H4 (cell line): ENCODE results near the gene HEG1. TPM values are rescaled to one million over a fixed set of nuclear protein-coding genes. Genes with fewer than 3 reads are reported as not detected.

ENCODE experiments used
- DNase-seq: peaks from one replicate; pipeline ENCODE4 v3.0.0-alpha.2; 2015; ENCODE audit warnings: low spot score
- total RNA-seq: library from RNA; depleted of rRNA; stranded (reverse); fragments of >200 nt; shearing (Covaris generic); gene quantifications from 2 replicates; pipeline ENCODE4 v1.2.3, GENCODE V29; 2014

Gene HEG1
- total RNA-seq, 1 experiment from 2014 or later = 57.7 TPM

GRCh38 chr3:125013095-125013494 is 42.7 kb downstream of the HEG1 start:
- no peak for DNase-seq

DNA sequence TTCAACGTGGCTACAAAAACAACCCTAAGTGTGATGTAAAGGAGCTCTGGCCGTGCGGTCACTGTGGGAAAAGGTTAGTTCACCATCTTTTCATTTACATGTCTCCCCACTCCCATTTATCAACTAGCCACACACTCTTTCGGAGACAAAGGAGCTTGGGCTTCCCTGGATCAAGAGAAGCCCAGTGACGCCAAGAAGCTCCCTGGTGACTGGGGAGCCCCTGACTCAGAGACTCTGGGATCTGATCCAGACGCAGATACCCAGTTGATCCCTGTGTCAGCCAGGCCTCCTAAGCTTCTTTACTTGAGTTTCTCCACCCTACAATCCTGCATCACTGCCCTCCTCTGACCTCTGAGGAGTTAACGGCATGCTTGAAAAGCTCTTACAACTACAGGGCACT is 43.9 kb downstream of the HEG1 start:
- DNase-seq = no peak

- DNase-seq = no peak
These were observed 45.4 kb downstream of the HEG1 start for GRCh38 chr3:125010393-125010792.

DNA sequence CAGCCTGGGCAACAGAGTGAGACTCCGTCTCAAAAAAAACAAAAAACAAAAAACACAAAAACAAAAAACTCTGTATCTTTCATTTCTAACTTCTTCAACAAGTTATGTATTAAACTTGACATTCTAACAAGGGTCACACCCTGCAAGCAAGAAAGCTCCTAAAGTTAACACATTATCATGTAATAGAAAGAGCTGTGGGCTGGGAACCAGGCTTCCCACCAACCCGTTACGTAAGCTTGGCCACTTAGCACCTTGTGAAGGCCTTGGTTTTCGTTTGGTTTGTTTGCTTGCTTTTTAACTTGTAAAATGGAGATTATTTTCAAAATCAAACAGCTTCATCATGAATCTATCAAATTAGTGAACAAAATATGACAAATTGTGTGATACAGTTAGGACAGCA is 47.0 kb downstream of the HEG1 start:
- DNase-seq = no peak

DNA sequence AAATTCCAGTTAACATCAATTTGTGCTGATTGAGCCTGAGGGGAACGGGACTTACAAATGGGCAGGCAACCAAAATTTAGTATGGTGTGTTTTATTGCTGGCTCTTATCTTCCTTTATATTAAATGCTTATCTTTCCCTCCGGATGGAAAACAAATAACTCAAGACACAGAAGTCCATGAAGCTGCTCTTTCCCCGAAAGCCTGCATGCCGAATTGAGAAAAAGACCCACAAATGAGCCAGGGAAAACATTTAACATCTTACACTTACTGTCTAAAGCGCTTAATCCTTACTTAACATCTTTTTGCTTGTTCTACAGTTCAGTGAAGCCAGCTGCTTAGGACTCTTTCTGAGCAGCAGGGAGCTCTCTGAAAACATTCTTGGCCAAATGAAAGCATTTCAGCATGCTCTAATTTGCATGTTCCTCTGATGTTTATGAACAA is 49.5 kb downstream of the HEG1 start:
- no peak for DNase-seq

DNA sequence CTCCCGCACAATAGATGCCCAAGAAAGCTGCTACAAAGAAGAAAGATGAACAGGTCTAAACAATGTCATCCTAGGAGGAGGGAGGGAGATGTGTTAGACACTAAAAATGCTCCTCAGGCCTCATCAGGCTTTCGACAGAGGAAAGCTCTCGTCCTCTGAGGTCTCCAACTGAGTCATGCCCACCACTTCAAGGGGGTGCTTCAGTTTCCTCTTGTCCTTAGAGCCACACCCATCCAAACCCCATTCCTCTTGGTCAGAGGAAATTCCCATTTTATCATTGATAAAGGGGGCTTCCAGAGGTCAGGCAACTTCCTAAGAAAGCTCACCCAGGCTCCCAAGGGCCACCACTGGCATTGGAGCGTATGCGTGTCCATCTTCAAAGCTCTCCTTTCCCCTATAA is 50.1 kb downstream of the HEG1 start:
- no peak for DNase-seq

DNA sequence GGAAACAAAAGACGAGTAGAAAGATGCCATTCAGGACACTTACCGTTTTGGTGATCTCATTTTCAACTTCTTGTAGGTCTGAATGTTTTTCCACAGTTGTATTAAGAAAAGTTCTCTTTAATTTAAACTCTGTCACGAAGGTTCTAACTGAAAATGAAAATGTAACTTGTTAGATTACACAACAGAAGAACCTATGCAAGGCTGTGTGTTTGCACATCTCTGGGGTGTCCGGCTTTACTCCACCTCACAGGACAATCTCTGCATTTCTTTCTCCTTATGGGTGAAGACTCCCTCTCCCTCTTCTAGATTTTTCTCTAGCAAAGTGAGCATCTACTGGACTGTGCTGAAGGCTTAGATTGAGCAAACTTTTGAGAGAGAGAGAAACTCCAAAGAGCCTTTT is 50.6 kb downstream of the HEG1 start:
- DNase-seq = no peak

DNA sequence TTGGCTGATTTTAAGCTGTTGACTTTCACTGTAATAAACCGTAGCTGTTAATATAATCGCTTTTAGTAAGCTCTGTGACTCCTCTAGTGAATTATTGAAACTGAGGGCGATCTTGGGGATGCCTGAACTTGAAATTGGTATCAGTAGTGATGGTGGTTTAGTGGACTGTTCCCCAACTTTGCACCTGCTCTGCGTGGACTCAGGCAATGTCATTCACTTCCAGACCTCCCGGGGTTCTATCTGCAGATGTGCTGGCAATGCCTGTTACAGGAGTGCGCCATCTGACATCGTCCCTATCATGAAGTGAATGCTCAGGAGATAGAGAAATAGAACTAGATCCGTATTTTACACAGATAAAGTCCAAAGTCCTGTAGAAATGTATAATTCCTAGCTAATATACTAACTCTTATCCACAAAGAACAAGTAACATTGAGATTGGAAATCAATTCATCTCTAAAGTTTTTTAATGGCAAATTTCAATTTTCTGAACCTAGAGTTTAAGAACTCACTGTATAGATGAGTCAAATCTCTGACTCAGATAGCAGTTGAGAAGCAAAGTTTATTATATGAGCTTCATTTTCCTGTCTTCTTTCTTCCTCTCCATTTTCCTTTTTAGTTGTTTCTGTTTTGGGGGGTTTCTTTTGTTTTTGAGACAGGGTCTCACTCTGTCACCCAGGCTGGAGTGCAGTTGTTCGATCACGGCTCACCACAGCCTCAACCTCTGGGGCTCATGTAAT is 51.8 kb downstream of the HEG1 start:
- no peak for DNase-seq

- DNase-seq = no peak
These were observed 52.4 kb downstream of the HEG1 start for GRCh38 chr3:125003369-125003853.

DNA sequence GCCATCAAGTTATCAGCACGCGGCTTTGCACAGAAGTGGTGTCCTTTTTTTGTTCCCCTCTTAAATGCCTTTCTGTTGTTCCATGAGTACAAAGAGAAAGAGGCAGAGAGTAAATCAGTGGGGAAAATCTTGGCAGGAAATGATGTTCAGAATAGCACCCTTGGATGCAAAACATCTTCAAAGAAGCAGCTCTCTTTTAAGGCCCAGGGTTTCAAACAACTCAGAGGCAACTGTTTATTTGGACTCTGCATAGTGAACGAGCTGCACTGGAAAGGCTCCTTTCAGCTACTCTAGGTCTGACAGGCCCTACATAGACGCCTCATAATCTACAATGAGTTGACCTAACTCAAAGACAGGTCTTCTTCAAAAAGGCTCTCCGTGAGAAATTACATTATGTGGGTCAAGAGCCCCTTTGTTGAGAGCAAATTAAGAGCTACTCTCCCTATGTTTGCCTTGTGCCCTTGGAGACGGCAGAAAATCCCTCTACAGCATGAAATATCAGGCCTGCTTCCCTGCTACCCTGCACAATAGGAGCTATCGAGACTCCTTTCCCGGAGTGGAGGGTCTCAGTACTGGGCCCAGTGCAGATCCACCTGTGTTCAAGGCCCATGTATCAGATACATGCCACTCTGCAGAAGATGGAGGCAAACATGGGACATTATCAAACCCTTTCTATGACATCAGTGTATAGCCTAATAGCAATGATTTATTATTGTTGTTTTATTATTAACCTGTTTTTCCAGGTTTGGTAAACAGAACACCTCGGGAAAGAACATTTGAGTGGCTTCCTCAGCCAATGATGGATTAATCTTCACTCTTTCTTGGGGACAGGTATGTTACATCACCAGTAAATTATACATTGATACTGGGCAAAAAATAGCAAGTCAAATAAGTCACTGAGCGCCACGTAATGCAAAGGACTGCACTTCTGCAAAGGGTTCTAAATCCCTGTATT is 53.1 kb downstream of the HEG1 start:
- DNase-seq = no peak

- no peak for DNase-seq
These were observed 54.0 kb downstream of the HEG1 start for GRCh38 chr3:125001557-125002413.

GRCh38 chr3:125000661-125001060 is 55.1 kb downstream of the HEG1 start:
- DNase-seq = no peak

GRCh38 chr3:124999897-125000435 is 55.8 kb downstream of the HEG1 start:
- no peak for DNase-seq

DNA sequence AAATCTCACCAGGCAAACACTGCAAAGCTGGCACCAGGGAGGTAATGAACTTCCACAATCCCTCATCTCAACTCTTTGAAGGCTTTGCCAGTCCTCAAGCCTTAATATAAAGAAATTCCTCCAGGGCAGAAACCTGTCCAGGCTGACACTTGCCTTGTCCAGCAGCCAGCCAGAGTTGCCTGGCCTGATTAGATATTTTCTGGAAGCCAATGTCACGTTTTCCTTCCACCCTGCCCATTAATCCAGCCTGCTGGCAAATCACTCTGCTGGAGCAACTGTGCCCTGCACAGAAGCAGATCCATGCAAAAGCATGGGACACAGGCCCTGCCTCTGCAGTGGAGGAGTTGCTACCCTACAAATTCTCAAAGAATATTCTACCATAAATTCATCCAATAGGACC is 56.5 kb downstream of the HEG1 start:
- no peak for DNase-seq

- DNase-seq = no peak
These were observed 57.6 kb downstream of the HEG1 start for GRCh38 chr3:124998247-124998630.

DNA sequence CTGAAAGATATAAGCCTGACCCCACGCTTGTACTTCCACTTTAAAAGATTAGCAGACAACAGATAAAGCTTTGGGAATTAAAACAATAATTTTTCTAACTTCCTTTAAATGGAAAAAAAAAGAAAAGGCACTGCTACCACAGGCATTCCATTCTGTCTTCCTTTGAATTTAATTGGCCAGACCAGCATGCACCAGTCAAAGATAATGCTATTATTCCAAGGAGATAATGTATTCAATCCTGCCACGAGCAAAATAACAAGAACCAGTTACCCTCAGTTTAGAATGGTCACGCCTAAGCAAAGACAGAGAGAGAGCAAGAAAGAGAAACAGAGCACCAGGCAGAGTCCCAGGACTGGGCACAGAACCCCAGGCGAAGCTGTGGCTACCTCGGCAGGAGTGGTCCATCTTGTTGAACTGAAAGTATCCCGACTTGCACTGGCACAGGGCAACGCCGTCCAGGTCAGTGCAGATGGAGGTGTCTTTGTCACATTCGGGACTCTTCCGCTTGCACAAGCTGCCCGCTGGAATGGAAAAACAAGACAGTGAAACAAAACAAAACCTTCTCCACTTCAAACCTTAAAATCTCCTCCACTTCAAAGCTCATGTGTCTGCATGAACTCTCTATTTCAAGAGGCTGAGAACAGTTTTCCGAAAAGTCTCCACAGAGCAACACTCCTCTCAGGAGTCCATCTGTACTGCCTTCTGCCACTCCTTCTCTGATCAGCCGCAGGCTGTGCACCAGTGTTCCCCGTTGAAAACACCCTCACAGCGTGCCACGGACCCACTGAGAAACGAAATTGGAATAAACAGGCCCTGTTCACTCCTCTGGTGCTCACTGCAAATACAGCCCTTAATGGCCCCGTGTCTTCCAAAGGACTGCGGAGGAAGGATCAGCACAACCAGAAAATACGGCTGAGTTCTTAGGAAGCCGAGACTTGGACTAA is 58.2 kb downstream of the HEG1 start:
- DNase-seq = no peak

GRCh38 chr3:124995460-124995994 is 60.3 kb downstream of the HEG1 start:
- no peak for DNase-seq

GRCh38 chr3:124993466-124993865 is 62.3 kb downstream of the HEG1 start:
- DNase-seq = no peak

- no peak for DNase-seq
These were observed 63.8 kb downstream of the HEG1 start for GRCh38 chr3:124992041-124992440.
